DMS153 (cell line): ENCODE measurements around the gene SSH2.

ENCODE experiments used
- DNase-seq: peaks from one replicate; lab custom pipeline; 2025; lab: John Stamatoyannopoulos, UW

The SSH2 gene

GRCh38 chr17:29589524-29590410 is 340.3 kb downstream of the SSH2 start, which contains the start of gene GIT1:
Gene GIT1, minus strand, starts transcription at chr17:29589648. Its CDS starts 270 bp downstream, at chr17:29589378.
- peak; percentile 79 for DNase-seq

GRCh38 chr17:29588562-29589411 is 341.2 kb downstream of the SSH2 start:
- no peak for DNase-seq

GRCh38 chr17:29588017-29588561 is 341.9 kb downstream of the SSH2 start:
- no peak for DNase-seq

- DNase-seq, result no peak
These were observed 342.4 kb downstream of the SSH2 start for GRCh38 chr17:29587591-29587990.

DNA sequence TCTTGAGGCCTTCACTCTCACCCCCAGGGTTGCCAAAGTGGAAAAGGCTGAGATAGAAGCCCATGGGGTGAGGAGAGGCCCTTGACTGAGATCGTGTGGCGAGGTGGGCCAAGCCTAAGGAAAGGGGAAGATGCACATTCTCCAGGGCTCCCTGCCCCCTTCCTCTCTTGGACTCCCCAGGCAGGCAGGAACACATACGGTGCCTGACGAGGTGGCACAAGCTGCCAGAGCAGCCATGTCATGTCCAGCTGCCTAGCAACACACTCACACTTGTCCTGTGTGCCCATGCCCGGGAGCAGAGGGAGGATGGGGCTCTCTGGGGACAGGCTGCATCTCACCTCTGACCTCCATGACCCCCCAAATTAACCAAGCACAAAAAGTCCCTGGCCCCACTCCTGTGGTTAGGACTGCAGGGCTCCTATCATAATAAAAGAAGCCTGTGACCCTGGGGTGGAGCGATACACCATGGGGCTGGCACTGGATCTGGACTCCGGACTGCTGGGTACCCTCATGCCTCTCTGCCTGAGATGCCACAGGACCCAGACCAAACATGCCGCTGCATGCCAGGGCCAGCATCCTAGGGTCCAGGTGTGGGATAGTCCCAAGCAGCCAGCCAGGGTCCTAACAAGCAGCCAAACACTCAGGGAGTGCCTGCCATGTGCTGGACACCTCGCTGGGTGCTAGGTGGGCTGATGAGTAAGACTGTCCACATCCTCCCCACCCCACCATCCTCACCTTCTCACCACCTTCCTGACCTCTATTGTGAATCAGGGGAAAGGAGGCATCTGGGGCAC is 343.2 kb downstream of the SSH2 start:
- DNase-seq, result no peak

- DNase-seq, result no peak
These were observed 344.8 kb downstream of the SSH2 start for GRCh38 chr17:29585080-29585751.

DNA sequence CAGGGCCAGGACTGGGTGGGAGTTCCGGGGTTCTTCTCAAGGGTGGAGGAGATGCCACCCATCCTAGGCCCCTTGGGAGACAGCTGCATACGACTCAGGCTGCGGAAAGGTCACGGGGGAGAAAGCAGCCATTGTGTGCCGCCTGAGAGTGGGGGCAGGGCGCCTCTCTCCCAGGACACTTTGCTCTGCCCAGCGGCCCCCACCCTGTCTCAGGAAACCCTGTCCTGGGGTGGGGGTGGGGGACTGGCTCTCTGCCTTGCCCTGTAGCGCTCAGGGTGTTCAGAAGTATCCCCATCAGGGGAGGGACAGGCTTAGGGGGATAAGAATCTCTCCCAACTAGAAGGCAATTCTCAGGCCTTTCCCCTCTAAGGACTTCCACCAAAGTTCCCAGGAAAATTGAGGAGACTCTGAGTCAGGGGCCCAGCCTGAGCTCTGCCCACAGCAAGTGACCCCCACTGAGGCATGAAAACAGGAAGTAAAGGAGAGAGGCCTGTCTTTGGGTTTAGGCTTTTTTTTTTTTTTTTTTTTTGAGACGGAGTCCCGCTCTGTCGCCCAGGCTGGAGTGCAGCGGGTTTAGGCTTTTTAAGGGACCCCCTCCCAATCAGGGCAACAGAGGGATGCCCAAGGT is 345.5 kb downstream of the SSH2 start:
- no peak for DNase-seq

GRCh38 chr17:29583324-29584248 is 346.4 kb downstream of the SSH2 start:
- DNase-seq, result no peak

GRCh38 chr17:29582772-29583171 is 347.3 kb downstream of the SSH2 start:
- no peak for DNase-seq

DNA sequence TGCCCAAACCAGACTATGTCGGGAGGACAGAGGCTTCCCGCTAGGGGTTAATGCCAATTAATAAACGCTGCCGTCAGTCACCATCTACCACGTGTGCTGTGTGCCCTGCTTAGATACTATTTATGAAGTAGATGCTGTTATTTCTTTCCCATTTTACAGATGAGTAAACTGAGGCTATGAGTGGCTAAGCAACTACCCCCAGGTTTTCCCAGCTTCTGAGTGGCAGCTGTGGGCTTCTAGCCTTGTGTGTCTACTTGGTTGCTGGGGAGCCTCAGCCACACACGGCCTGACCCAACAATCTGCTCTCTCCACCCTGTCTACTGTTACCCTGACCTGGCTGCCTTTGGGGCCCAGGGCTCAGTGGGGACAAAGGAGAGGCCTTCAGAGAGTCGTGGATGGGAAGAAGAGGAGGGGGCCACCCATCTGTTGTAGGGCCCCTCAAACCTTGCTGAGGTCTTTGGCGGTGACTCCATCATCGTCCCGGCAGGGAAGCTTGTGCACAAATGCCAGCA is 347.7 kb downstream of the SSH2 start:
- DNase-seq, result no peak

- DNase-seq, result no peak
These were observed 348.3 kb downstream of the SSH2 start for GRCh38 chr17:29581583-29582253.

GRCh38 chr17:29579866-29580771 is 349.9 kb downstream of the SSH2 start:
- peak; percentile 81 for DNase-seq

DNA sequence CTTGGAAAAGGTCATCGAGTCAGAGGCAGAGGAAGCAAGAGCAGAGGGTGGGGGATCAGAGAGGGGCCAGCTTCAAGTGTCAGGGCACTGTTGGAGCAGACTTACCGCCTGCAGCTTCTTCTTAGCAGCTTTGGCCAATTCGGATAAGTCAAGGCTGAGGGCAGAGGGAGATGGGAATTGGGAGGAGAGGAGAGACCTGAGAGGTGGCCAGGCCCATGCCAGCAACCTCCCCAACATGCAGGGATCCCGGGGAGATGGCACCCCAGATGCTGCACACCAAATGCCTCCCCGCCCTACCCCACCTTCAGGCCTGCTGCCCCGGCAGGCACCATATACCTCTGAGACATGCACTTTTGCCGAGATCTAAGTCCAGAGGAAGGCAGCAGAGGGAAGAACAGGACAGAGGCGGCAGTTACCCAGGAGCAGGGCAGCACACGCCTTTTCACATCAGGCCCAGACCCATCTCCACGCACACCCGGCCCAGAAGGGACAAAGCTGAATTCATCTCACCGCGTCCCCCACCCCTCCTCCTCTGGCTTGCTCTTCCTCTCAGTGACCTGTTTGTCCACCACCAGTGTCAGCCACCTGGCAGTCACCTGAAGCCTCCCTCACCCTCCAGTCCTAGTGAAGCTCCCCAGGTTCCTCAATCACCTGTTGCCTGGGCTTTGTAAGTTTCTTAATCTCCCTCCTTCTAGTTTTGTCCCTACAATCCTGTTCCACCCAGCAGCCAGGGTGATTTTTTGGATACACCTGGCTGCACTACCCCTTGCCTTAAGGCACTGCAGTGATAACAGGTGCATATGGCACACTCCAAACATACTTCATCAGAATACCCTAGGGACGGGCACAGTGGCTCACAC is 351.2 kb downstream of the SSH2 start:
- DNase-seq, result no peak

GRCh38 chr17:29577385-29578211 is 352.4 kb downstream of the SSH2 start:
- DNase-seq, result no peak

DNA sequence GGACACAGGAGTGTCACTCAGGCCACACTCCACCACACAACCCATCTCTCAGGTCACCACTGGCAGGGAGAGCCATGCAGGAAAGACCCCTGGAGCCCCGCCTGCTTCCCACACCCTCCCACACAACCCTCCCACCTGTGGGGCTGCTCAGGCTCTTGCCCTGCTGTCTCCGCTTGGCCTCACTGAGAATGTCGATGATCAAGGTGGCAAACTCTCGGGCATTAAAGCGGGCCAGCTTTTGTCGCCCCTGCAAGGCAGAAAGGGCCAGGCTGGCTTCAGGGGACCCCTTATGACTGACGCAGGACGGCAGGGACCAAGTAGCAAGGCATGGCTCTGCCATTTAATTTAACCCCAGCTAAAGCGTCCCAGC is 353.0 kb downstream of the SSH2 start:
- DNase-seq, result no peak
